Activated T-cell treated with anti-CD3 and anti-CD28 coated beads, Interleukin-2, amount 50 U/mL, for 24 hours (primary cell): ENCODE data around the gene NOL3.

Experiments used
- DNase-seq: peaks from one replicate; pipeline ENCODE4 v3.0.0-alpha.2; 2020
- H3K27ac Mint-ChIP-seq: 2 replicates; pipeline ENCODE4 v1.8.0; 2020; ENCODE audit warnings: mild to moderate bottlenecking, mixed read lengths
- H3K27me3 Mint-ChIP-seq: 2 replicates; pipeline ENCODE4 v1.8.0; 2020; ENCODE audit warnings: mixed read lengths
- H3K36me3 Mint-ChIP-seq: 2 replicates; pipeline ENCODE4 v1.8.0; 2020; ENCODE audit warnings: low read depth, mixed read lengths
- H3K4me1 Mint-ChIP-seq: 2 replicates; pipeline ENCODE4 v1.8.0; 2020; ENCODE audit warnings: low read depth, mixed read lengths
- H3K4me3 Mint-ChIP-seq: 2 replicates; pipeline ENCODE4 v1.8.0; 2020; ENCODE audit warnings: mild to moderate bottlenecking, moderate library complexity, mixed read lengths
- H3K9me3 Mint-ChIP-seq: 2 replicates; pipeline ENCODE4 v1.8.0; 2020; ENCODE audit warnings: mixed read lengths

The NOL3 gene

GRCh38 chr16:67162506-67163163, 7.7 kb upstream of the NOL3 start:
- Mint-ChIP-seq H3K4me3 (no peak overlapping the region), H3K27ac (no peak overlapping the region), H3K9me3 (no peaks in the 10 kb centered on the region), H3K4me1 (peaks cover 60% of the 10 kb centered on the region), H3K27me3 (peaks cover 57% of the 10 kb centered on the region), H3K36me3 (peaks cover 15% of the 10 kb centered on the region)
- no peak for DNase-seq

DNA sequence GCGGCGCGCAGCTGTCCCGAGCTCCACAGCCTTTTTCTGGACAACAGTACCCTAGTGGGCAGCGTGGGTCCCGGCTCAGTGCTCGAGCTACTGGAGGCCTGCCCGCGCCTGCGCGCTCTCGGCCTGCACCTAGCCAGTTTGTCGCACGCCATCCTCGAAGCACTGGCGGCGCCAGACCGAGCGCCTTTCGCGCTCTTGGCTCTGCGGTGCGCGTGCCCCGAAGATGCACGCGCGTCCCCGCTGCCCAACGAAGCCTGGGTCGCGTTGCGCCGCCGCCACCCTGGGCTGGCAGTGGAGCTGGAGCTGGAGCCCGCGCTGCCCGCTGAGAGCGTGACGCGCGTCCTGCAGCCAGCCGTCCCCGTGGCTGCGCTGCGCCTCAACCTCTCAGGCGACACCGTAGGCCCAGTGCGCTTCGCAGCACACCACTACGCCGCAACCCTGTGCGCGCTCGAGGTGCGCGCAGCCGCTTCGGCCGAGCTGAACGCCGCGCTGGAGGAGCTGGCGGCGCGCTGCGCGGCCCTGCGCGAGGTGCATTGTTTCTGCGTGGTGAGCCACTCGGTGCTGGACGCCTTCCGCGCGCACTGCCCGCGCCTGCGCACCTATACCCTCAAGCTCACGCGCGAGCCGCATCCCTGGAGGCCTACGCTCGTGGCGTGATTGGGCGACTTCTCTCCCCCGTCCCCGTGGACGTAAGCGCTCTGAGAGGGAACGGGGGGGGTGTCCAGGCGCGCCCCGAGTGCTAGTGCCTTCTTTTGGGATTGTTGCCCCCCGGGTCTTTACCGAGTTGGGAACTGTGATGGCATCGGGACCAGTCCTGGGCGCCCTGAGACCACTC, 7.0 kb upstream of the NOL3 start:
- no peaks in the 10 kb centered on the region for H3K9me3 Mint-ChIP-seq
- peaks cover 53% of the 10 kb centered on the region for H3K4me1 Mint-ChIP-seq
- H3K4me3 Mint-ChIP-seq, result peak overlapping the region; percentile 38
- peaks cover 64% of the 10 kb centered on the region for H3K27me3 Mint-ChIP-seq
- peak; percentile 67 for DNase-seq
- no peak overlapping the region for H3K27ac Mint-ChIP-seq
- H3K36me3 Mint-ChIP-seq, result peaks cover 15% of the 10 kb centered on the region

DNA sequence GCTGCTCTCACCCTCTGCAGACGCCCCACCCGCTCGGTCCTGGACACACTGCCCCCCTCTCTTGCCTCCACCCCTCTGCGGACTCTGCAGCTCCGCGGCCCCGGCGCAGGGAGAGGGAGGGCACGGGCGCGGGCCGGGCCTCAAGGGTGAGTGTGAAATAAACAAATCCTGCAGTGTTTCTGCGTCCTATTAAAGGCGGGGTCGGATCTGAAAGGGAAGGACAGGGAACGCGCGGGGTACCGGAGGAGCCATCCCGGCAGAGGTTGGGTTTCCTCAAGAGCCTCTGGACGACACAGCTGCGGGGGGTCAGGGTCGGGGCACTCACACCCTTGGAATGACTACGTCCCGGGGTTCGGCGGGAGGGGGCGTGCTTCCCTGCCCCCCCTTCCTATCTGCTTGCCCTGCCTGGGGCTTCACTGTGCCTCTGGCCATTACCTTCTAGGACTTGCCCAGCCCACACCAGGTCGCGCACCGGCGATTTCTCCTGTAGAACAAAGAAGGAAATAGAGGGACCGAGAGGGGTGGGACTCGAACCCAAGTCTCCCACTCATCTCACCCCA, 6.3 kb upstream of the NOL3 start:
- Mint-ChIP-seq H3K27me3 (peaks cover 71% of the 10 kb centered on the region), H3K9me3 (no peaks in the 10 kb centered on the region), H3K36me3 (peaks cover 15% of the 10 kb centered on the region), H3K4me3 (peak overlapping the region; percentile 38), H3K27ac (no peak overlapping the region), H3K4me1 (peaks cover 46% of the 10 kb centered on the region)
- DNase-seq, result no peak

DNA sequence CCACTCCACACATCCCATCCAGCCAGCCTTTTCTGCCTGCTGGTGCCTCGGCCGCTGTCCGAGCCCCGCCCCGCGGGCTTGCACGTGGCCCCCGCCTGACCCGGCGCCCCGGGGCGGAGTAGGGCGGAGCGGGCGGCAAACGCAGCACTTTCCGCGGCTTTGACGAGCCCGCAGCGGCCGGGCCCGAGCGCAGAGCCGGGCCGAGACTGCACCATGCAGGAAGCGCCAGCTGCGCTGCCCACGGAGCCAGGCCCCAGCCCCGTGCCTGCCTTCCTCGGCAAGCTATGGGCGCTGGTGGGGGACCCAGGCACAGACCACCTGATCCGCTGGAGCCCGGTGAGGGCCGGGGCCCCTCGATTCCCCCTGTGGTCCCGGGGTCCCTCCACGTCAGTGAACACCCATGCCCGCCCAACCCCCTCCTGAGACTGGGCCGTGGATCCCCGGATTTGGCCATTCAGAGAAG, 5.7 kb upstream of the NOL3 start, which contains the start of gene HSF4:
HSF4 (plus strand) TSS at position 147 of the 463 bp plus-strand sequence; CDS start at position 214, 67 bp downstream.
- Mint-ChIP-seq H3K4me1 (peaks cover 45% of the 10 kb centered on the region), H3K9me3 (no peaks in the 10 kb centered on the region), H3K27ac (no peak within 1 kb of the TSS), H3K27me3 (peaks cover 77% of the 10 kb centered on the region), H3K4me3 (peak within 1 kb of the TSS; percentile 38), H3K36me3 (peaks cover 11% of the 10 kb centered on the region)
- DNase-seq, result no peak

DNA sequence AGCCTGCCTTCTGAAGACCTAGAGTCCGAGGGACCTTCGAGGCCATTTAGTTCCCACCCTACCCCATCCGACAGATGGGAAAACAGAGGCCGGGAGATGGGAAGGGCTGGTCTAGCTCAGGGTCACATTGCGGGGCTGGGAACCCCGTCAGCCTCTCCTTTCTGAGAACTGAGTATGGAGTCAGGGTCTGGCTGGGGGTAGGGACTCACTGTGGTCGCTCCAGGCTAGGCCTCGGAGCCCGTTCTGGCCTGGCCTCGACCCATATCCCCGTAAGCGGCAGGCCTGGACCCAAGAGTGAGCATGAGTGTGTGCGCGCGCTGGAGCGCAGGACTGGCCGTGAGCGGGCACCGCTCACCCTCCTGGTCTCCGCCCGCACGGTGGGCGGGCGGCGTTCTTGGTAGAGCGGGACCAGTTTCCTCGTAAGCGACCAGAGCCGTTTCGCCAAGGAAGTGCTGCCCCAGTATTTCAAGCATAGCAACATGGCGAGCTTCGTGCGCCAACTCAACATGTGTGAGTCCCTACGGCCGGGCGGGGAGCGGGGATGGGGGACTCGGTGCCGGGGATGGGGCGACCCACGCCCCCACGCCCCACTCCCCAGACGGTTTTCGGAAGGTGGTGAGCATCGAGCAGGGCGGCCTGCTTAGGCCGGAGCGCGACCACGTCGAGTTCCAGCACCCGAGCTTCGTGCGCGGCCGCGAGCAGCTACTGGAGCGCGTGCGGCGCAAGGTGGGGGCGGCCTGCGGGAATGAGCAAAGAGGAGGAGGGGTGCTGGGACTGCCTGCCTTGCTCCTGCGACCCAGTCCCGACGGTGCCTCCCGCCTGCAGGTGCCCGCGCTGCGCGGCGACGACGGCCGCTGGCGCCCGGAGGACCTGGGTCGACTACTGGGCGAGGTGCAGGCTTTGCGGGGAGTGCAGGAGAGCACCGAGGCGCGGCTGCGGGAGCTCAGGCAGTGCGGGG, 4.9 kb upstream of the NOL3 start:
- Mint-ChIP-seq H3K27ac (no peak overlapping the region), H3K36me3 (peaks cover 6% of the 10 kb centered on the region), H3K27me3 (peaks cover 83% of the 10 kb centered on the region), H3K4me1 (peaks cover 49% of the 10 kb centered on the region), H3K9me3 (no peaks in the 10 kb centered on the region), H3K4me3 (no peak overlapping the region)
- DNase-seq, result no peak

DNA sequence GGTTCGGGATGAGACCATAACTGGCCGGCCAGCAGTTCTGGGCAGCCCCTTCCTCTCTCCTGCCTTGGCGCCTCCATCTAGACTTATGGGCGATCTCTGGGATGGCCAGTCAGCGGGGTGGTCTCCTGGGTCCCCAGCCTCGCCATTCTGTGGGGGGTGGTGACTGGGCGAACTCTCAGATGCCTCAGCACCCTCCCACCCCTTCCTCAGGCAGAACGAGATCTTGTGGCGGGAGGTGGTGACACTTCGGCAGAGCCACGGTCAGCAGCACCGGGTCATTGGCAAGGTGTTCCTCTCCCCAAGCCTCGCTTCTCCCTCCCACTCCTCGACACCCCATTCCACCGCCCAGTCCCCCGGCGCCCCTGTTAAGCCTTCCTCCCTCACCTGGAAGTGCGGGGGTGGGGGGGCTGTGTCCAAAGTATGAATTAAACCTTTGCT, 4.2 kb upstream of the NOL3 start:
- Mint-ChIP-seq H3K4me3 (no peak overlapping the region), H3K4me1 (peaks cover 47% of the 10 kb centered on the region), H3K9me3 (no peaks in the 10 kb centered on the region), H3K27me3 (peaks cover 86% of the 10 kb centered on the region), H3K27ac (no peak overlapping the region), H3K36me3 (no peaks in the 10 kb centered on the region)
- DNase-seq, result no peak

DNA sequence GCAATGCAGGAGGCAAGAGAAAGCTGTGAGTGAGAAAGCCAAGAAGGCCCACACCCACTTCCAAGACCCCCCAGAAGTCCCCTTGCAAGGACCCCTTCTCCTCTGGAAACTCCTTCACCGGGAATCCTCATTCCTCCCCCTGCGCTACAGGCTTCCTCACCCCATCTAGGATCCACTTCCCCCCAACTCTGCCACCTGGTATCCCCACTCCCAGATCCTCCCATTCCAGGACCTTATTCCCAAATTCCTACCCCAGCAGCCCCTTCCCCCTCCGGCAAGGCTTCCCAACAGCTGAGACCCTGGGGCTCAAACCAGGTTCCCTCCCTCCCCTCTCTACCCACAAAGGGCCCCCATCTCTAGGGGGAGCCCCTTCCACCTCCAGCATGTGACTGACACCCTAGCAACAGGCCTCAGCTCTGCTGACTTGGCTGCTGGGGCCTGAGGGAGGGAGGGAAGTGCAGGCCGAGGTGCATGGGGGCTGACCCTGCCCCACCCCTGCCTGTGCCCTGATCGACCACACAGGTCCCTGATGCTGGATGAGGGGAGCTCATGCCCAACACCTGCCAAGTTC, 3.7 kb upstream of the NOL3 start:
- no peak for DNase-seq
- Mint-ChIP-seq H3K27ac (no peak overlapping the region), H3K4me1 (peaks cover 43% of the 10 kb centered on the region), H3K36me3 (no peaks in the 10 kb centered on the region), H3K9me3 (no peaks in the 10 kb centered on the region), H3K27me3 (peaks cover 88% of the 10 kb centered on the region), H3K4me3 (no peak overlapping the region)

DNA sequence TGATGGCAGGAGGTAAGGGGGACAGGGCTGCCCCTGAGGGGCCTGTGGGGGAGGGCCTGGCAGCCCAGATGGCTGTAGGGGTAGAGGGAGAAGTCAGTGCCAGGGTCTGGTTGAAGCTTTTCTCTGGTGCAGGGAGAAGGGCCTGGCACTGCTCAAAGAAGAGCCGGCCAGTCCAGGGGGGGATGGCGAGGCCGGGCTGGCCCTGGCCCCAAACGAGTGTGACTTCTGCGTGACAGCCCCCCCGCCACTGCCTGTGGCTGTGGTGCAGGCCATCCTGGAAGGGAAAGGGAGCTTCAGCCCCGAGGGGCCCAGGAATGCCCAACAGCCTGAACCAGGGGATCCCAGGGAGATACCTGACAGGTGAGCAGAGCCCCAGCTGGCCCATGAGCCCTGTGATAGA, 2.8 kb upstream of the NOL3 start:
- peaks cover 88% of the 10 kb centered on the region for H3K27me3 Mint-ChIP-seq
- peaks cover 35% of the 10 kb centered on the region for H3K4me1 Mint-ChIP-seq
- DNase-seq, result no peak
- no peak overlapping the region for H3K4me3 Mint-ChIP-seq
- no peaks in the 10 kb centered on the region for H3K9me3 Mint-ChIP-seq
- H3K27ac Mint-ChIP-seq, result no peak overlapping the region
- no peaks in the 10 kb centered on the region for H3K36me3 Mint-ChIP-seq

DNA sequence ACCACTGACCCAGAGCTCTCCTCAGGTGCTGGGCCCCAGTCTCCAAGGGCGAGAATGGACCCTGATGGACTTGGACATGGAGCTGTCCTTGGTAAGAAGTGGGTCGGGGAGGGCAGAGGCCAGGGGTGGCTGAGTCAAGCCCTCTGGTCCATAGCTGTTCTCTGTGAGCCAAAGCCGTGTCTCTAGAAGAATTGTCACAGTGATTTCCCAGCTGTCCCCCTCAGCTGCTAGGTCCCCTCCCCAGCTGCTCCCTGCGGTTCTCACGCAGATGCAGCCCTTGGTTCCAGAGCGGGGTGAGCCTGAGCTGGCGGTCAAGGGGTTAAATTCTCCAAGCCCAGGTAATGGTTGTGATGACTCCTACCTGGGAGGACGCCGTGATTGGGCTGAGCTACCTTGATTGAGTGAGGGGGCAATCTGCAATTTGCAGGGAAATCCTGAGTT, 1.3 kb upstream of the NOL3 start:
- no peak for DNase-seq
- H3K4me1 Mint-ChIP-seq, result peaks cover 35% of the 10 kb centered on the region
- H3K27me3 Mint-ChIP-seq, result peaks cover 88% of the 10 kb centered on the region
- no peaks in the 10 kb centered on the region for H3K9me3 Mint-ChIP-seq
- H3K4me3 Mint-ChIP-seq, result no peak overlapping the region
- H3K27ac Mint-ChIP-seq, result no peak overlapping the region
- H3K36me3 Mint-ChIP-seq, result no peaks in the 10 kb centered on the region

- no peaks in the 10 kb centered on the region for H3K9me3 Mint-ChIP-seq
- H3K27me3 Mint-ChIP-seq, result peaks cover 86% of the 10 kb centered on the region
- H3K4me1 Mint-ChIP-seq, result peaks cover 35% of the 10 kb centered on the region
- peak overlapping the region; percentile 48 for H3K27ac Mint-ChIP-seq
- H3K36me3 Mint-ChIP-seq, result no peaks in the 10 kb centered on the region
- DNase-seq, result peak; percentile 51
- peak overlapping the region; percentile 66 for H3K4me3 Mint-ChIP-seq
Observed at GRCh38 chr16:67169642-67170167, 633 bp upstream of the NOL3 start.

GRCh38 chr16:67170949-67171649, 761 bp downstream of the NOL3 start:
- Mint-ChIP-seq H3K9me3 (no peaks in the 10 kb centered on the region), H3K4me1 (peaks cover 29% of the 10 kb centered on the region), H3K36me3 (no peaks in the 10 kb centered on the region), H3K27me3 (peaks cover 86% of the 10 kb centered on the region), H3K4me3 (peak overlapping the region; percentile 46), H3K27ac (no peak overlapping the region)
- no peak for DNase-seq

GRCh38 chr16:67173323-67173722, 3.0 kb downstream of the NOL3 start:
- no peaks in the 10 kb centered on the region for H3K9me3 Mint-ChIP-seq
- no peak for DNase-seq
- peaks cover 33% of the 10 kb centered on the region for H3K4me1 Mint-ChIP-seq
- no peaks in the 10 kb centered on the region for H3K36me3 Mint-ChIP-seq
- peaks cover 82% of the 10 kb centered on the region for H3K27me3 Mint-ChIP-seq
- peak overlapping the region; percentile 68 for H3K4me3 Mint-ChIP-seq
- no peak overlapping the region for H3K27ac Mint-ChIP-seq
